Fibroblast of the conjunctiva (primary cell): ENCODE results near the gene SLC1A1.

Source experiments
- DNase-seq: peaks from one replicate; pipeline ENCODE4 v3.0.0-alpha.2; 2010; ENCODE audit warnings: low read depth

SLC1A1 gene

GRCh38 chr9:4620057-4620765 is 129.9 kb downstream of the SLC1A1 start:
- no peak for DNase-seq

GRCh38 chr9:4620881-4621555 is 130.8 kb downstream of the SLC1A1 start:
- DNase-seq, result no peak

- DNase-seq, result no peak
Observed at GRCh38 chr9:4622016-4622415, 131.7 kb downstream of the SLC1A1 start.

GRCh38 chr9:4630836-4631235 is 140.6 kb downstream of the SLC1A1 start:
- no peak for DNase-seq
